K562 (cell line): ENCODE data around the gene EHMT2. TPM values are rescaled to one million over a fixed set of nuclear protein-coding genes. Genes with fewer than 3 reads are reported as not detected.

ENCODE experiments used
- CAMTA2 ChIP-seq: fragments of 250-450 bp; sonication (Bioruptor Pico); conservative IDR thresholded peaks from 2 replicates; pipeline ENCODE4 v1.5.1; 2022
- CHD2 ChIP-seq: IDR thresholded peaks from 2 replicates; pipeline ENCODE4 v1.6.1; 2011; ENCODE audit warnings: low read depth, low read length
- CHD7 ChIP-seq: fragments of 200-600 bp; sonication (generic); IDR thresholded peaks from one replicate; pipeline ENCODE4 v1.6.1; 2012; ENCODE audit warnings: mild to moderate bottlenecking, low read depth, low read length, inconsistent platforms
- CTBP1 ChIP-seq: fragments of 450-650 bp; IDR thresholded peaks from 2 replicates; pipeline ENCODE4 v1.6.1; 2016; ENCODE audit warnings: borderline replicate concordance
- DMBX1 ChIP-seq: fragments of 250-450 bp; sonication (Bioruptor Pico); IDR thresholded peaks from 2 replicates; pipeline ENCODE4 v1.8.0; 2022; ENCODE audit warnings: inconsistent platforms, mild to moderate bottlenecking, moderate library complexity, borderline replicate concordance
- ETS2 ChIP-seq: IDR thresholded peaks from 2 replicates; pipeline ENCODE4 v1.6.1; 2016; ENCODE audit warnings: borderline replicate concordance, missing genetic modification characterization, mild to moderate bottlenecking, moderate library complexity, missing compliant biosample characterization; ENCODE audit not compliant: poor library complexity, severe bottlenecking
- FOXA3 ChIP-seq, 2 experiments: fragments of 450-650 bp in 1 of 2; sonication (generic) in 1 of 2; formaldehyde crosslinking; IDR thresholded peaks in 1 of 2; conservative IDR thresholded peaks in 1 of 2; 2 replicates each; pipeline versions ENCODE4 v1.4.0 to v1.8.0; 2020 to 2022; ENCODE audit warnings: mild to moderate bottlenecking in 2 of 2, missing genetic modification reagents in 1 of 2
- HNRNPUL1 ChIP-seq: fragments of 200-400 bp; formaldehyde crosslinking; IDR thresholded peaks from 2 replicates; pipeline ENCODE4 v1.6.1; 2017; ENCODE audit warnings: low read length
- KLF13 ChIP-seq: fragments of 450-650 bp; IDR thresholded peaks from 2 replicates; pipeline ENCODE4 v1.6.1; 2016; ENCODE audit warnings: missing genetic modification characterization, low read depth, mild to moderate bottlenecking, missing compliant biosample characterization, moderate library complexity, borderline replicate concordance
- PML ChIP-seq: IDR thresholded peaks from 2 replicates; pipeline ENCODE4 v1.6.1; 2012; ENCODE audit warnings: low read length, inconsistent platforms
- RBM25 ChIP-seq: fragments of 200-400 bp; formaldehyde crosslinking; IDR thresholded peaks from 2 replicates; pipeline ENCODE4 v1.6.1; 2018; ENCODE audit warnings: low read length, low read depth, moderate library complexity; ENCODE audit not compliant: severe bottlenecking
- SMARCC2 ChIP-seq: fragments of 450-650 bp; IDR thresholded peaks from 2 replicates; pipeline ENCODE4 v1.6.1; 2017; ENCODE audit warnings: antibody characterized with exemption, moderate library complexity, mild to moderate bottlenecking, low read depth
- ZNF140 ChIP-seq: fragments of 250-450 bp; sonication (Bioruptor Pico); IDR thresholded peaks from 2 replicates; pipeline ENCODE4 v1.8.0; 2021; ENCODE audit warnings: moderate library complexity, mild to moderate bottlenecking, inconsistent platforms
- ZNF280B ChIP-seq: fragments of 250-450 bp; sonication (Bioruptor Pico); IDR thresholded peaks from 2 replicates; pipeline ENCODE4 v1.5.1; 2021; ENCODE audit warnings: mild to moderate bottlenecking
- ZNF583 ChIP-seq: fragments of 250-450 bp; sonication (Bioruptor Pico); IDR thresholded peaks from 2 replicates; pipeline ENCODE4 v1.4.0; 2020
- ZNF766 ChIP-seq: fragments of 200-800 bp; sonication (Bioruptor generic); conservative IDR thresholded peaks from 2 replicates; pipeline ENCODE4 v1.6.1; 2016; ENCODE audit warnings: missing genetic modification characterization, missing compliant biosample characterization
- polyA plus RNA-seq, 8 experiments: library from polyadenylated mRNA; depleted of rRNA in 4 of 8; stranded (reverse) in 5 of 8; unstranded in 3 of 8; fragments of >200 nt; fragmentation: Nextera tagmentation in 2 of 8; fragmentation: Illumina TruSeq in 1 of 8; extraction: Ambion mirVana in 2 of 8; extraction: Trizol in 1 of 8; gene quantifications; 2 replicates each; pipeline versions ENCODE4 v1.2.1 to v1.2.3, GENCODE V29; 2011 to 2014; ENCODE audit warnings: inconsistent platforms in 1 of 8, missing spikeins in 1 of 8
- total RNA-seq, 7 experiments: library from RNA; depleted of rRNA in 6 of 7; stranded (reverse); fragments of >200 nt in 6 of 7; fragmentation: Illumina TruSeq in 2 of 7; extraction: Trizol in 2 of 7; gene quantifications; 2 replicates each; pipeline versions ENCODE4 v1.2.1 to v1.2.3, GENCODE V29; 2011 to 2021; ENCODE audit warnings: low replicate concordance in 1 of 7

Gene EHMT2
- total and polyA plus RNA-seq, 9 of the 15 experiments (the other 6 are each of a cell fraction or from before 2014, with no cell fraction given), result 2.1 to 63.8 (median 38.5) TPM

- no peak for TF ChIP-seq CHD7
- TF ChIP-seq FOXA3 (CRISPR knock-in tag; conservative IDR thresholded peaks at IDR 0.05 in 1 of 2, IDR thresholded peaks at IDR 0.05 in 1 of 2), result no peak
- 0 out of 2 replicates have a peak, but pooled peaks have one; percentile 9 for TF ChIP-seq ZNF280B (CRISPR knock-in tag)
- 0 out of 2 replicates have a peak, but pooled peaks have one; percentile 32 for TF ChIP-seq PML
- peak; percentile 78 for TF ChIP-seq DMBX1 (CRISPR knock-in tag)
- TF ChIP-seq SMARCC2, result no peak
- no peak for TF ChIP-seq RBM25
- TF ChIP-seq ETS2 (tag), result no peak
- peak; percentile 91; the same call in 1 of the 2 replicates for TF ChIP-seq CAMTA2 (CRISPR knock-in tag)
- peak; percentile 87 for TF ChIP-seq KLF13
- peak; percentile 98 for TF ChIP-seq CTBP1
- TF ChIP-seq CHD2, result no peak
- TF ChIP-seq ZNF766 (CRISPR knock-in tag), result peak; percentile 90
- TF ChIP-seq ZNF140 (CRISPR knock-in tag), result no peak
- no peak for TF ChIP-seq HNRNPUL1
- TF ChIP-seq ZNF583 (CRISPR knock-in tag), result peak; percentile 71
These were observed 4.6 kb upstream of the EHMT2 start, which contains the start of gene ZBTB12 (continued) for GRCh38 chr6:31901953-31902643.
